Activated B cell treated with CpG ODN at 0.5 μM for 24 hours (primary cell): Measurements from ENCODE around the gene PPT2. TPM values are rescaled to one million over a fixed set of nuclear protein-coding genes. Genes with fewer than 3 reads are reported as not detected.

Experiments used
- ATAC-seq: fragments of 200-7000 bp; cut with Tn5 transposase; one replicate; pipeline ENCODE4 v1.10.0; 2021; ENCODE audit warnings: low read depth, mild to moderate bottlenecking, moderate library complexity
- CTCF ChIA-PET: fragments of 350-600 bp; sonication (Branson Sonifier 250); formaldehyde crosslinking; loops from one replicate; lab custom pipeline; 2021; ENCODE audit warnings: antibody characterized with exemption; lab: Charles Lee
- POLR2A ChIA-PET: fragments of 350-600 bp; sonication (Branson Sonifier 250); formaldehyde crosslinking; loops from one replicate; lab custom pipeline; 2021; ENCODE audit warnings: antibody characterized with exemption; lab: Charles Lee
- DNase-seq: peaks from one replicate; pipeline ENCODE4 v3.0.0; 2022
- H3K27ac Mint-ChIP-seq: one replicate; pipeline ENCODE4 v1.8.0; 2020; ENCODE audit warnings: mixed read lengths
- H3K27me3 Mint-ChIP-seq: one replicate; pipeline ENCODE4 v1.8.0; 2021; ENCODE audit warnings: mixed read lengths
- H3K36me3 Mint-ChIP-seq: one replicate; pipeline ENCODE4 v1.8.0; 2021; ENCODE audit warnings: low read depth, mixed read lengths
- H3K4me1 Mint-ChIP-seq: one replicate; pipeline ENCODE4 v1.8.0; 2021; ENCODE audit warnings: mixed read lengths
- H3K4me3 Mint-ChIP-seq: one replicate; pipeline ENCODE4 v1.8.0; 2020; ENCODE audit warnings: mild to moderate bottlenecking, mixed read lengths
- H3K9me3 Mint-ChIP-seq: one replicate; pipeline ENCODE4 v1.8.0; 2020; ENCODE audit warnings: mixed read lengths
- CTCF ChIP-seq: fragments of 200-600 bp; IDR thresholded peaks from one replicate; pipeline ENCODE4 v1.8.0; 2022; ENCODE audit warnings: antibody characterized with exemption, mild to moderate bottlenecking
- intact Hi-C: fragments of 100-400 bp; cut with micrococcal nuclease; formaldehyde crosslinking; loops from one replicate; pipeline ENCODE4 v1.15.1; 2024
- total RNA-seq: library from RNA; stranded (reverse); gene quantifications from 2 replicates; pipeline ENCODE4 v1.2.3, GENCODE V29; 2022

Gene PPT2
- total RNA-seq, 1 donor from 2014 or later, result 3.0 TPM

GRCh38 chr6:32167761-32168262 lies 13.9 kb downstream of the PPT2 start:
- DNase-seq, result no peak
- peaks cover 4% of the 10 kb centered on the region for H3K4me1 Mint-ChIP-seq
- no peak for TF ChIP-seq CTCF
- H3K36me3 Mint-ChIP-seq, result peaks cover 33% of the 10 kb centered on the region
- intact Hi-C loops, result no loop called here
- ChIA-PET POLR2A (no interaction called here), CTCF (no interaction called here)
- no peak for ATAC-seq
- no peaks in the 10 kb centered on the region for H3K27me3 Mint-ChIP-seq
- no peak overlapping the region for H3K4me3 Mint-ChIP-seq
- no peaks in the 10 kb centered on the region for H3K9me3 Mint-ChIP-seq
- H3K27ac Mint-ChIP-seq, result no peak overlapping the region

- H3K27ac Mint-ChIP-seq, result no peak overlapping the region
- H3K27me3 Mint-ChIP-seq, result no peaks in the 10 kb centered on the region
- ChIA-PET CTCF (no interaction called here), POLR2A (no interaction called here)
- no peak for TF ChIP-seq CTCF
- ATAC-seq (peak; percentile 40), DNase-seq (no peak)
- H3K4me1 Mint-ChIP-seq, result peaks cover 4% of the 10 kb centered on the region
- intact Hi-C loops, result no loop called here
- peaks cover 33% of the 10 kb centered on the region for H3K36me3 Mint-ChIP-seq
- H3K4me3 Mint-ChIP-seq, result no peak overlapping the region
- H3K9me3 Mint-ChIP-seq, result no peaks in the 10 kb centered on the region
These were observed 14.4 kb downstream of the PPT2 start for GRCh38 chr6:32168350-32168749.

- no peaks in the 10 kb centered on the region for H3K27me3 Mint-ChIP-seq
- H3K27ac Mint-ChIP-seq, result no peak overlapping the region
- DNase-seq (no peak), ATAC-seq (no peak)
- CTCF ChIA-PET, result no interaction called here
- intact Hi-C loops, result no loop called here
- H3K36me3 Mint-ChIP-seq, result peaks cover 33% of the 10 kb centered on the region
- no peak overlapping the region for H3K4me3 Mint-ChIP-seq
- TF ChIP-seq CTCF, result no peak
- no peaks in the 10 kb centered on the region for H3K9me3 Mint-ChIP-seq
- POLR2A ChIA-PET, result no interaction called here
- H3K4me1 Mint-ChIP-seq, result peaks cover 4% of the 10 kb centered on the region
These were observed 15.1 kb downstream of the PPT2 start for GRCh38 chr6:32168807-32169591.

- H3K27ac Mint-ChIP-seq, result no peak overlapping the region
- DNase-seq (no peak), ATAC-seq (no peak)
- intact Hi-C loops, result loop anchor here (10.0 kb wide), 1 partner anchor 505 kb away; the partner anchor contains the start of genes C6orf47, CSNK2B, GPANK1 and LY6G5B
- H3K4me1 Mint-ChIP-seq, result peaks cover 14% of the 10 kb centered on the region
- H3K27me3 Mint-ChIP-seq, result no peaks in the 10 kb centered on the region
- no peak for TF ChIP-seq CTCF
- ChIA-PET CTCF (no interaction called here), POLR2A (interaction anchor here (0.6 kb wide), 1 partner anchor 14 kb away, joined by 3 read pairs; no protein-coding TSS in a partner anchor)
- H3K4me3 Mint-ChIP-seq, result no peak overlapping the region
- H3K36me3 Mint-ChIP-seq, result peaks cover 33% of the 10 kb centered on the region
- H3K9me3 Mint-ChIP-seq, result no peaks in the 10 kb centered on the region
These were observed 16.4 kb downstream of the PPT2 start for GRCh38 chr6:32170294-32170693.

- DNase-seq (no peak), ATAC-seq (no peak)
- H3K27ac Mint-ChIP-seq, result no peak overlapping the region
- peaks cover 33% of the 10 kb centered on the region for H3K36me3 Mint-ChIP-seq
- intact Hi-C loops, result loop anchor here (10.0 kb wide), 1 partner anchor 506 kb away; the partner anchor contains the start of genes C6orf47, CSNK2B, GPANK1 and LY6G5B
- H3K4me3 Mint-ChIP-seq, result no peak overlapping the region
- CTCF ChIA-PET, result no interaction called here
- no peaks in the 10 kb centered on the region for H3K27me3 Mint-ChIP-seq
- POLR2A ChIA-PET, result no interaction called here
- peaks cover 20% of the 10 kb centered on the region for H3K4me1 Mint-ChIP-seq
- no peak for TF ChIP-seq CTCF
- no peaks in the 10 kb centered on the region for H3K9me3 Mint-ChIP-seq
These were observed 17.3 kb downstream of the PPT2 start for GRCh38 chr6:32171234-32171633.
